ENCODE data around the gene TFF1. TPM values are rescaled to one million over a fixed set of nuclear protein-coding genes. Genes with fewer than 3 reads are reported as not detected.

TFF1 gene
- total and polyA plus RNA-seq, 2 of the 4 experiments (the other 2 are of a cell fraction) = not detected

GRCh38 chr21:42378418-42378817 is 12.1 kb upstream of the TFF1 start:
- no TSS peak for BruUV-seq (replicated peaks)
- POLR2A ChIA-PET (ENCODE audit: unreplicated experiment) = no interaction called here

More at GRCh38 chr21:42378418-42378817, 12.1 kb upstream of the TFF1 start:
- no peak overlapping the region for H2AK5ac ChIP-seq (ENCODE audit: low read depth, low read length)
- no peak overlapping the region for H2BK120ac ChIP-seq (ENCODE audit: low read depth, low read length)
- no peak overlapping the region for H3K18ac ChIP-seq (ENCODE audit: low read depth, low read length)
- H4K20me1 ChIP-seq (ENCODE audit: insufficient read depth, low read length) = no peaks in the 10 kb centered on the region
- no peak overlapping the region for H3K4me2 ChIP-seq (ENCODE audit: low read depth, low read length)
- no peak overlapping the region for H2BK15ac ChIP-seq (ENCODE audit: low read depth, low read length)
- H4K91ac ChIP-seq (ENCODE audit: insufficient read depth, low read depth, low read length) = no peak overlapping the region
- no peaks in the 10 kb centered on the region for H3K36me3 ChIP-seq (ENCODE audit: control insufficient read depth, insufficient read depth, low read length)
- no peak overlapping the region for H3K4me3 ChIP-seq (ENCODE audit: insufficient read depth, low read depth, low read length)
- CTCF ChIA-PET = no interaction called here
- H3K9me3 ChIP-seq (ENCODE audit: control insufficient read depth, insufficient read depth, low read length) = peaks cover 3% of the 10 kb centered on the region; the same call in 1 of the 2 replicates
- no peaks in the 10 kb centered on the region for H3K9me1 ChIP-seq (ENCODE audit: insufficient read depth, low read length)
- H3K56ac ChIP-seq (ENCODE audit: extremely low read depth, insufficient read depth, low read length) = no peak overlapping the region
- no peak overlapping the region for H4K5ac ChIP-seq (ENCODE audit: low read depth, low read length)
- in situ Hi-C loops (cut with MboI; ENCODE audit: low sequenced_read_pairs) = no loop called here
- no peak overlapping the region for H2BK5ac ChIP-seq (ENCODE audit: low read depth, low read length, poor library complexity, severe bottlenecking)
- no peak overlapping the region for H2BK20ac ChIP-seq (ENCODE audit: low read depth, low read length)
- no peak overlapping the region for H2AFZ ChIP-seq (replicated peaks; ENCODE audit: low read length, poor library complexity)
- no peak for TF ChIP-seq CEBPB (IDR thresholded peaks at IDR 0.05; ENCODE audit: low read depth, low read length)
- TF ChIP-seq MXI1 (IDR thresholded peaks at IDR 0.05; ENCODE audit: borderline replicate concordance, low read depth, low read length) = no peak
- no peak for TF ChIP-seq RFX5 (IDR thresholded peaks at IDR 0.05; ENCODE audit: low read depth, low read length)
- no peak for TF ChIP-seq NFE2L2 (IDR thresholded peaks at IDR 0.05; ENCODE audit: low read depth, low read length)
- TF ChIP-seq, protein P1, sequence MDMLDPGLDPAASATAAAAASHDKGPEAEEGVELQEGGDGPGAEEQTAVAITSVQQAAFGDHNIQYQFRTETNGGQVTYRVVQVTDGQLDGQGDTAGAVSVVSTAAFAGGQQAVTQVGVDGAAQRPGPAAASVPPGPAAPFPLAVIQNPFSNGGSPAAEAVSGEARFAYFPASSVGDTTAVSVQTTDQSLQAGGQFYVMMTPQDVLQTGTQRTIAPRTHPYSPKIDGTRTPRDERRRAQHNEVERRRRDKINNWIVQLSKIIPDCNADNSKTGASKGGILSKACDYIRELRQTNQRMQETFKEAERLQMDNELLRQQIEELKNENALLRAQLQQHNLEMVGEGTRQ (IDR thresholded peaks at IDR 0.05; ENCODE audit: low read depth, low read length) = no peak
- TF ChIP-seq MAFK (IDR thresholded peaks at IDR 0.05; ENCODE audit: low read depth, low read length) = no peak
- TF ChIP-seq MAZ (IDR thresholded peaks at IDR 0.05; ENCODE audit: borderline replicate concordance, low read depth, low read length) = no peak
- TF ChIP-seq RCOR1 (IDR thresholded peaks at IDR 0.05; ENCODE audit: insufficient replicate concordance, low read length) = no peak
- TF ChIP-seq, protein P2, sequence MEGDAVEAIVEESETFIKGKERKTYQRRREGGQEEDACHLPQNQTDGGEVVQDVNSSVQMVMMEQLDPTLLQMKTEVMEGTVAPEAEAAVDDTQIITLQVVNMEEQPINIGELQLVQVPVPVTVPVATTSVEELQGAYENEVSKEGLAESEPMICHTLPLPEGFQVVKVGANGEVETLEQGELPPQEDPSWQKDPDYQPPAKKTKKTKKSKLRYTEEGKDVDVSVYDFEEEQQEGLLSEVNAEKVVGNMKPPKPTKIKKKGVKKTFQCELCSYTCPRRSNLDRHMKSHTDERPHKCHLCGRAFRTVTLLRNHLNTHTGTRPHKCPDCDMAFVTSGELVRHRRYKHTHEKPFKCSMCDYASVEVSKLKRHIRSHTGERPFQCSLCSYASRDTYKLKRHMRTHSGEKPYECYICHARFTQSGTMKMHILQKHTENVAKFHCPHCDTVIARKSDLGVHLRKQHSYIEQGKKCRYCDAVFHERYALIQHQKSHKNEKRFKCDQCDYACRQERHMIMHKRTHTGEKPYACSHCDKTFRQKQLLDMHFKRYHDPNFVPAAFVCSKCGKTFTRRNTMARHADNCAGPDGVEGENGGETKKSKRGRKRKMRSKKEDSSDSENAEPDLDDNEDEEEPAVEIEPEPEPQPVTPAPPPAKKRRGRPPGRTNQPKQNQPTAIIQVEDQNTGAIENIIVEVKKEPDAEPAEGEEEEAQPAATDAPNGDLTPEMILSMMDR (conservative IDR thresholded peaks at IDR 0.05; ENCODE audit: low read depth, low read length) = no peak
- TF ChIP-seq RAD21 (IDR thresholded peaks at IDR 0.05; ENCODE audit: low read length) = no peak
- no peak for TF ChIP-seq BHLHE40 (IDR thresholded peaks at IDR 0.05; ENCODE audit: low read depth, low read length)
- TF ChIP-seq FOS (IDR thresholded peaks at IDR 0.05; ENCODE audit: low read depth, low read length) = no peak
- no peak for TF ChIP-seq POLR2A (IDR thresholded peaks at IDR 0.05; ENCODE audit: low read depth, low read length)
- WGBS, 2 experiments (ENCODE audit: extremely low coverage in 2 of 2, insufficient read length in 1 of 2) = no CpG with 5 or more reads among the region's 8 CpGs
- no peak overlapping the region for H3K14ac ChIP-seq (replicated peaks; ENCODE audit: low read depth, low read length)
- dilution Hi-C loops (cut with HindIII; ENCODE audit: low sequenced_read_pairs, unreplicated experiment) = no loop called here
- no peak overlapping the region for H3K4ac ChIP-seq (ENCODE audit: low read depth, low read length)
- DNase-seq (no peak), ATAC-seq (ENCODE audit: low read depth) (no peak)
- no peak overlapping the region for H3K9ac ChIP-seq (ENCODE audit: low read depth, low read length)
- no peaks in the 10 kb centered on the region for H3K79me1 ChIP-seq (ENCODE audit: low read depth in 1 of 2, low read length in 2 of 2)
- no peak overlapping the region for H3K23ac ChIP-seq (ENCODE audit: low read depth, low read length)
- intact Hi-C loops (cut with micrococcal nuclease) = no loop called here
- H2AK9ac ChIP-seq (replicated peaks; ENCODE audit: low read depth, low read length, poor library complexity) = no peak overlapping the region
- H3K27ac ChIP-seq (ENCODE audit: insufficient read depth, low read length) = no peak overlapping the region
- no peaks in the 10 kb centered on the region for H3K4me1 ChIP-seq (ENCODE audit: control insufficient read depth, insufficient read depth, low read length)
- no peak overlapping the region for H4K8ac ChIP-seq (ENCODE audit: low read depth in 2 of 2, low read length in 2 of 2)
- peaks cover 27% of the 10 kb centered on the region; the same call in 1 of the 2 replicates for H3K27me3 ChIP-seq (ENCODE audit: control insufficient read depth, insufficient read depth, low read length)
